ENCODE results near the gene GNAT2.

GNAT2 gene

GRCh38 chr1:109605381-109605780 lies 14.0 kb downstream of the GNAT2 start:
- no peak for DNase-seq

DNA sequence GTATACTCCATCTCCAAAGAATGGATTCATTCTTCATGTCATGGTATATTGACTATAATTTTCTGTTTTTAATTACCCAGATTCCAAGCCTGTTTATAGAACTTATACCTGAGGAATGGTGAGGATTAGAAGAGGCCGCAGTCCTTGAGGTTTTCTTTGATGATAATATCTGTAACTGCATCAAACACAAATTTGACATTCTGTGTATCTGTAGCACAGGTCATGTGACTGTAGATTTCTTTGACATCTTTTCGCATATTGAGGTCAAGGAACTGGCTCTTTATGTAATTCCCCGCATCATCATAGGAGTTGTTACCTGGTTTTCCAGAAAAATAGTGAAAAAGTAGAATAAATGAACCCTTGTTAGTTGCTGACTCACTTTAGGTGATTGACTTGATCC lies 16.2 kb downstream of the GNAT2 start:
- DNase-seq, result no peak

- DNase-seq, result no peak
Measured at GRCh38 chr1:109598655-109599054, 20.8 kb downstream of the GNAT2 start.

- no peak for DNase-seq
Measured at GRCh38 chr1:109598156-109598555, 21.3 kb downstream of the GNAT2 start.

- DNase-seq, result no peak
Measured at GRCh38 chr1:109595531-109595930, 23.9 kb downstream of the GNAT2 start.

DNA sequence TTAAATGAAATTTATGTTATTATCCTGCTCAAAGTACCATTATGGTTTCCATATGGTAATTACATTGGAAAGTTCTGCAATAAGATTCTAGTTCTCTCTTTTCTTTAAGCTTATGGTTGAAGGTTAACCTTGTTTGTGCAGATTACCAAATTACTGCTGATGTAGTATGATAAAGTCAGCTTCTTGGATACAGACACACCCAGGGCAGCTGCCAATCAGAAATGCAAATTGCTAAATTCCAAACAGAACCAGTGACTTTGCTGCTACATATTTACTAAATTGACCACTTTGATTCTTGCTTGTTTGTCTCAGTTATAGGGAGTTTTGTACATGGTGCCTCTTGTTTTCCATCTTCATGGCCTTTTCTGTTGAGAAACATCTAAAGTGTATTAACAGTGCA lies 26.5 kb downstream of the GNAT2 start:
- DNase-seq, result no peak

DNA sequence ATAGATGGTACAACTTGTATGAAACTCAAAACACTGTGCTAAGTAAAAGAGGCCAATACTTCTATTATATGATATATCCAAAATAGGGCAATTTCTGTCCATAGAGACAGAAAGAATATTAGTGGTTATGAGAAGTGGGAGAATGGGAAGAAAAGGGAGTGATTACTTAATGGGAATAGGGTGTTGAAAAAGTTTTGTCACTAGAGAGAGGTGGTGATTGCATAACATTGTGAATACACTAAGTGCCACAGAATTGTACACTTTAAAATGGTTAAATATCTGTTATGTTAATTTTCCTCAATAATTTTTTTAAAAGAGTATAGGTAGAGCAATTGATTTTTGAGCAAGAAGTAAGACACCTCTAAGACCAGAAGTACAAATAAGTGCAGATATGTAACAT lies 29.7 kb downstream of the GNAT2 start:
- no peak for DNase-seq

GRCh38 chr1:109589177-109589576 lies 30.2 kb downstream of the GNAT2 start:
- DNase-seq, result no peak

GRCh38 chr1:109586055-109586454 lies 33.4 kb downstream of the GNAT2 start:
- DNase-seq, result no peak

- no peak for DNase-seq
Measured at GRCh38 chr1:109584766-109585165, 34.6 kb downstream of the GNAT2 start.

GRCh38 chr1:109582021-109582420 lies 37.4 kb downstream of the GNAT2 start:
- no peak for DNase-seq

DNA sequence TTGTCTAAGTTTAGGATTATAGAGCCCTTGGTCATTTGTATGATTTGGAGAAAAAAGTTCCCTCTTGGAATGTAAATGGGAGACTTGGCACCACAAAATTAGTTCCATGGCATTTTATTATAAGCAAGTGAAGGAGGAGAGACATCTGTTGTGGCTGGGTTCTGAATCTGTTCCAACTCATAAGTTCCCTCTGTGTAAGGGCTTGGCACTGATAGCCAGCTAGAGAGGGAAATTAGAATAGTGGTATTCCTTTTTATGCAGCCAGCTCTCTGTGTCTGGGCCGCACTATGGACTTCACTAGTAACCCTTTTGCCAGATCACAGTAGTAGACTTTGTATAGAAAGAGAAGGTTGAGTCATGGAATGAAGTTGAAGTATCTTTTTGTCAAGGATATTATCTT lies 39.9 kb downstream of the GNAT2 start:
- no peak for DNase-seq

DNA sequence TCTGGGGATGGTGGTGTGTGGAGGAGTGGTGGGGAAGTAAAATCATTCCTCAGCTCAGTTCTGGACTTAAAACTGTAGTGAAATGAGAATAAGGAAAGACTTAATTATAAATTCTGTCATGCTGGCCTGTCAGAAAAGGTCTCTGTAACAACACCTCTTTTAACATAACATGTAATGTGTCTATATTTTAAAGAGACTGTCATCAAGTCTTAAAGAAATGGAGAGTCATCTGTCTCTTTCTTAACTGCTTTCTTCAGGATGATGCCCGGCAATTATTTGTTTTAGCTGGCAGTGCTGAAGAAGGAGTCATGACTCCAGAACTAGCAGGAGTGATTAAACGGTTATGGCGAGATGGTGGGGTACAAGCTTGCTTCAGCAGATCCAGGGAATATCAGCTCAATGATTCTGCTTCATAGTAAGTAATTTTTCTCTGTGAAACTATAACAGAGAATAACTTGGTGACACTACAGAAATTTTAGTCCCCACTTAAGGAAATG lies 40.4 kb downstream of the GNAT2 start:
- DNase-seq, result no peak

DNA sequence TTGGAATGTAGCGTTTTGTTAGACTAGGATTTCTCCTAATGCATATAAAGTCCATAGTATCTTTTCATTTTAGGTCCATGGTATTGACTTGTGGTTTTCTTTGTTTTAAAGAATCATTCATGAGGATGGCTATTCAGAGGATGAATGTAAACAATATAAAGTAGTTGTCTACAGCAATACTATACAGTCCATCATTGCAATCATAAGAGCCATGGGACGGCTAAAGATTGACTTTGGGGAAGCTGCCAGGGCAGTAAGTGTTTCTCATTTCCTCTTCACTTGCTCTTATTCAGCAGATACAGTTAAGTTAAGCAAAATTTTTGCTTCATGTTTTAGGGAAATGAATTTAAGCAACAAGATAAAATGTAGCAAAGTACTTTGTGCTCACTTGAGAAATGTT lies 45.6 kb downstream of the GNAT2 start:
- DNase-seq, result no peak

GRCh38 chr1:109570414-109570813 lies 49.0 kb downstream of the GNAT2 start:
- DNase-seq, result no peak

DNA sequence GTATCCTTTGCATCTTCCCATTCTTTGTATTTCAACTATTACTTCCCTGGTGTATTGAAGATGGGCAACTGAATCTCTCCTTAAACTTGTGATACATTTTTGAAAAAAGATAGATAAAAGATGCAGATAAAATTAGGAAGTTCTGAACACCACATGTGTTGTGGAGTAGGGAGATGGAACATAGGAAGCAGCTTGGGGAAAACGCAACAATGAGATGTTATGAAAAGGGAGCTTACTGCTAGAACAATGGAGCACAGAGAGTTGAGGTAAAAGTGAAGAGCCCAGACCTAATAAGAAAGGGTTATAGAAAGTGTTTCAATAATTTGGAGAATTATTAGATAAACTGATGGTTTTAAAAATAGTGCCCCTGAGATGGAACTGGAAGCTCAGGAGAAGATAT lies 50.1 kb downstream of the GNAT2 start:
- no peak for DNase-seq

- DNase-seq, result no peak
Measured at GRCh38 chr1:109567877-109568672, 51.3 kb downstream of the GNAT2 start.

GRCh38 chr1:109566982-109567381 lies 52.4 kb downstream of the GNAT2 start:
- DNase-seq, result no peak

GRCh38 chr1:109565241-109565640 lies 54.2 kb downstream of the GNAT2 start:
- no peak for DNase-seq

DNA sequence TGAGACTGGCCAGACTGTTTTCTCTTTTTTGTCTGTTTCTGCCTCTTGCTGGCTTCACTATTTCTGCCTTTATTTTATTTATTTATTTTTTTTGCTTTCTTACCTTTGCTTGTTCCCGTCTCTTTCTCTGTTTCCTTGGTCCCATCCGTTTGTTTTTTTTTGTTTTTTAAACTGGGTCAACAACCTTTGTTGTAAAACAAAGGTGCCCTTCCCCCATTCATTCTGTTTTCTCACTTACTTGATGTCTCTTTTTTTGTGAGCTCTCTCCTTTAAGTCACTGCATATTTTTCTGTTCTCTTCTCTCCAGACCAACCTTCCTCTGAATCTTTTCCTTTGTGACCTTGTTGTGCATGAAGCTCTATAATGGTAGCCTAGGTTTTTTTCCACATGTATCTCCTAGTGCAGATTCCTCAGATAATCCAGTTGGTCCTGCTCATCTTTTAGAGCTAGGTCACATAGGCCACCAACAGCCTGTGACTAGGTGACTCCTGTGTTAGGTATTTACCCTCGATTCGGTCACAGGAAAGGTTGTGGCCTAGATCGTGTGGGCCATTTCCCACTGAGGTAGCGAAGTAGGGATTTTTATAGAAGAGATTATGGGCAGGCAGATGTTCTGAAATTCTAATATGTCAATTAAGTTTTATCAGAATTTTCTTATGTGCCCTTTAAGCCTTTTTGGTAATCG lies 55.1 kb downstream of the GNAT2 start:
- DNase-seq, result no peak

GRCh38 chr1:109559995-109560394 lies 59.4 kb downstream of the GNAT2 start:
- DNase-seq, result no peak

GRCh38 chr1:109557520-109557919 lies 61.9 kb downstream of the GNAT2 start:
- DNase-seq, result no peak

DNA sequence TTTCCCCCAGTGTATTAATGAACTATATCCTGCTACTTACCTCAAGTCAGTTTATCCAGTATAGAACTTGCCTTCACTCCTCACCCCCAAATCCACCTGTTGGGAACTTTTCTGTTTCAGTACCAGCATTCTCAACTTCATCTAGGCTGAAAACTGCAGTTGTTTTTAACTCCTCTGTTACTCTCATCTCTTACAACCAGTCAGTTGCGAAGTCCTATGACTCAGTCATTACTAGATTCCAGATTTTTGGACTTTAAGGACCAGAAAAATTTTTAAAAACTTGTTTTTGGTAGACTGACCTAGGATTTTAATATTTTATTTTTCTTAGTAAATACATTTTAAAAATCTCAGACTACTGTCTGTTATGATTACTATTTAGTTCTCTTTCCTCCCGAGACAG lies 62.9 kb downstream of the GNAT2 start:
- DNase-seq, result no peak

All from NCI-H2029 (cell line).